GM23338 (cell line): Measurements from ENCODE around the gene OASL.

Source experiments
- CREB1 ChIP-seq: fragments of 250-450 bp; sonication (Bioruptor Pico); IDR thresholded peaks from 2 replicates; pipeline ENCODE4 v1.5.0; 2020; ENCODE audit warnings: low read depth, mild to moderate bottlenecking, moderate library complexity
- CTCF ChIP-seq, 2 experiments: fragments of 200-600 bp in 1 of 2; sonication (generic) in 1 of 2; conservative IDR thresholded peaks; 2 replicates each; pipeline versions ENCODE4 v1.5.1 to v1.6.1; 2016 to 2017; ENCODE audit warnings: antibody characterized with exemption in 2 of 2, low read depth in 2 of 2, mild to moderate bottlenecking in 2 of 2, moderate library complexity in 1 of 2
- ETS1 ChIP-seq: IDR thresholded peaks from 2 replicates; pipeline ENCODE4 v1.6.1; 2016; ENCODE audit warnings: antibody characterized with exemption
- EZH2 ChIP-seq: fragments of 200-600 bp; sonication (generic); IDR thresholded peaks from one replicate; pipeline ENCODE4 v1.8.0; 2017; ENCODE audit warnings: antibody characterized with exemption, mild to moderate bottlenecking, low read depth; ENCODE audit not compliant: unreplicated experiment
- EZH2phosphoT487 ChIP-seq: fragments of 200-600 bp; sonication (generic); IDR thresholded peaks from one replicate; pipeline ENCODE4 v1.8.1; 2018; ENCODE audit warnings: antibody characterized with exemption; ENCODE audit not compliant: unreplicated experiment
- POLR2AphosphoS5 ChIP-seq: IDR thresholded peaks from 2 replicates; pipeline ENCODE4 v1.6.1; 2016; ENCODE audit warnings: antibody characterized with exemption, low read depth
- REST ChIP-seq: IDR thresholded peaks from one replicate; pipeline ENCODE4 v1.6.1; 2018; ENCODE audit warnings: antibody characterized with exemption; ENCODE audit not compliant: unreplicated experiment
- STAT1 ChIP-seq: IDR thresholded peaks from one replicate; pipeline ENCODE4 v1.6.1; 2016; ENCODE audit warnings: antibody characterized with exemption; ENCODE audit not compliant: unreplicated experiment
- ZNF331 ChIP-seq: fragments of 250-450 bp; sonication (Bioruptor Pico); IDR thresholded peaks from 2 replicates; pipeline ENCODE4 v1.5.0; 2020; ENCODE audit warnings: low read depth, mild to moderate bottlenecking, moderate library complexity
- ZNF462 ChIP-seq: fragments of 250-450 bp; sonication (Bioruptor Pico); IDR thresholded peaks from 2 replicates; pipeline ENCODE4 v1.5.0; 2020; ENCODE audit warnings: mild to moderate bottlenecking, moderate library complexity

GRCh38 chr12:121084229-121084628 is 45.2 kb upstream of the OASL start:
- TF ChIP-seq CTCF (conservative IDR thresholded peaks at IDR 0.05; ENCODE audit: low read depth in 2 of 2) (no peak), POLR2AphosphoS5 (no peak), REST (no peak), CREB1 (CRISPR knock-in tag) (no peak), ZNF462 (CRISPR knock-in tag) (no peak), EZH2 (no peak), EZH2phosphoT487 (no peak), ETS1 (no peak), ZNF331 (CRISPR knock-in tag) (no peak), STAT1 (no peak)
